NCI-H2227 treated with DMSO at 0.1 percent for 48 hours (cell line): ENCODE results near the gene OLFML2A.
"Not testable (repeated sequence)": the region's sequence is repeated elsewhere in the genome, so short reads cannot be mapped to it uniquely, and the experiment has no call there.

ENCODE experiments used
- DNase-seq: peaks from one replicate; lab custom pipeline; 2025; lab: John Stamatoyannopoulos, UW

Gene OLFML2A

DNA sequence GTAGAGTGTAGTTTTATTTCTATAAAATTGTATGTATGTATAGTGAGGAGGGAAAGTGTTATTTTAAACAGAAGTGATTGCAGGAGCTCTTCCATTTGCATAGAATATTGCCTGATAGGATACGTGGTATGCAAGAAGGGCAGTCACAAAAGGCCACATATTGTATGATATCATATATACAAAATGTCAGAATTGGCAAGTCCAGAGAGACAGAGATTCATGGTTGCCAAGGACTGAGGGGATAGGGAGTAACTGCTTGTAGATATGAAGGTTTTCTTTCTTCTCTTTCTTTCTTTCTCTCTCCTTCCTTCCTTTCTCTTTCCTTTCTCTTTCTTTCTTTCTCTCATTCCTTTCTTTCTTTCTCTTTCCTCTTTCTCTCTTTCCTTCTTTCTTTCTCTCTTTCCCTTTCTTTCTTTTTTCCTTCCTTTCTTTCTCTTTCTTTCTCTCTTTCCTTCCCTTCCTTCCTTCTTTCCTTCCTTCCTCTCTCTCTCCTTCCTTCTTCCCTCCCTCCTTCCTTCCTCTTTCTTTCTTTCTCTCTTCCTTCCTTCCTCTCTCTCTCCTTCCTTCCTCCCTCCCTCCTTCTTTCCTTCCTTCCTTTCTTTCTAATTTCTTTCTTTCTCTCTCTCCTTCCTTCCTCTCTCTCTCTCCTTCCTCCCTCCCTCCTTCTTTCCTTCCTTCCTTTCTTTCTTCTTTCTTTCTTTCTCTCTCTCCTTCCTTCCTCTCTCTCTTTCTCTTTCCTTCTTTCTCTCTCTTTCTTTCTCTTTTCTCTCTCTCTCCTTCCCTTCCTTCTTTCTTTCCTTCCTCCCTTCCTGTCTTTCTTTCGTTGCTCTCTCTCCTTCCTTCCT is 51.8 kb downstream of the OLFML2A start:
- no peak for DNase-seq

DNA sequence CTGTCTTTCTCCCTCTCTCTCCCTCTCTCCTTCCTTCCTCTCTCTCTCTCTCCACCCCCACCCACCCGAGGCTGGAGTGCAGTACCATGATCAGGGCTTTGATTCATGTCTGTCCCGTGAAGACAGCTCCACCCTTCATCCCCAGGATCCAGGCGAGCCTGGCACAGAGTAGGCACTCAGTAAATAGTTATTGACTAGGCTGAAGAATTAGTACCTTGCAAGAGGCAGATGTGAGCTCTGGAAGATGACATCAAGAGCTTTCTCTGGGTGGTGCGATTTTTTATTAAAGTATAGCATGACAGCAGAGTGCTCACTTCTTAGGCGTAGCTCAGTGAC is 52.4 kb downstream of the OLFML2A start:
- DNase-seq, result no peak

DNA sequence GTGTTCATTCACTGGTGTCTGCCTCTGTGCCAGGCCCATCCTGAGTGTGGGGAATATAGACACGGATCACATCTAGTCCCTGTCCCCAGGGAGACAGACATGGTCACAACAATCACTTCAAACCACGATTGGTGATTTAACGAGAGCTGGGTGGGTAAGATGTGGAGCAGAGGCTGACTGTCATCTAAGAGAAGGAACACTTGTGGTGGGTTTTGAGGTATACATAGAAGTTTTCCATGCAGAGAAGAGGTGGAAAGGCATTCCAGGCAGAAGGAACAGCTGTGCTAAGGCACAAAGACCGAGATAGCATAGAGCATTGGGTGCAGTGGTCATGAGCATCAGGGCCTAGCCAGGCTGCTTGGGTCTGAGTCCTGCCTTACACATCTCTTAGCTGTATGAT is 53.7 kb downstream of the OLFML2A start:
- no peak for DNase-seq

GRCh38 chr9:124831642-124832364 is 54.9 kb downstream of the OLFML2A start:
- no peak for DNase-seq

DNA sequence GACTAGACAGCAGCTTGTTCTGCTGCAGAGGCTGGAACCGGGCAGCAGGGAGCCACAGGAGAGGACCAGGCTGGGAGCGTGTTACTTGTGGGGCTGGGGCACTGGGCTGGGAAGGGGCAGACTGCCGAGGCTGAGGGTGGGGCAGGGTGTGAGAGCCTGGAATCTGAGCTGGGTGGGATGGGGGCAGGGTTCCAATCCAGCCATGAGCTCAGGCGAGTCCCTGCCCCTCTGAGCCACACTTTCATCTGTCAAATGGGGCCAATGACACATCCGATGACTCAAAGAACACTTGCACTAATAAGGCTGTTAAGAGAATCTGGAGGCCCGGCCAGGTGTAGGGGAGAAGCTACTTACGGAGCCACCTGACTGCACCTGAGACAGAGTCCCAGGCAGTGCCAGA is 57.7 kb downstream of the OLFML2A start:
- DNase-seq, result no peak

- DNase-seq, result peak; percentile 68
Measured at GRCh38 chr9:124835026-124835557, 58.2 kb downstream of the OLFML2A start.

- DNase-seq, result not testable (repeated sequence)
Measured at GRCh38 chr9:124838132-124838531, 61.2 kb downstream of the OLFML2A start.

GRCh38 chr9:124838567-124839275 is 61.8 kb downstream of the OLFML2A start:
- not testable (repeated sequence) for DNase-seq

DNA sequence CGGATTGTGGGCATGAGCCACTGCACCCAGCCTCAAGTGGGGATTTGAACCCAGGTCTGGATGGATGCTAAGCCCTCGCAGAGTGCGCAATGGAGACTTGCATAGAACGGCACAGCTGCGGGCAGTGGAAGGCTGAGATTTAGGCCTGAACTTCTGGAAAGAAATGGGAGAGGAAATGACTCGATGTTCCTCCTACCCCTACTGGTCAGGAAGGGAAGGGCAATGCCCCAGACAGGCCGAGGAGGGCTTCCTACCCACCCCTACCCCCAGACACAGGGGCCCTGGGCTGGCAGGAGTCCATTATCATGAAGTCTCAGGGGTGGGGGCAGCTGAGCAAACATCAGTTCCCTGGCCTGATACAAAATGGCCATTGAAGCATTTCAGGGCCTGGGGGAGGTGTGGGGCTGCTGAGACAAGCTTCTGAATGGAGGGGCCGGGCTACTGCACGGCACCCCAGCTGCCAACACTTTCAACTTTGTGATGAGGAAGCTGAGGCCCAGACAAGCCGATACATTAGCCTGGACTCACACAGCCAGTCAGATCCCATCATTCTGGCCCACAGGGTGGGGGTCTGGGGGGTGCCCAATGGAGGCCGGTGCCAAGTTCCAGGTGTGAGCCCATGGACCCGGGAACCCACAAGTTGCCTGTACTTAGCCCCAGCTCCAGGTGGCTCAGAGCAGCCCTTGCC is 62.8 kb downstream of the OLFML2A start:
- DNase-seq, result no peak

GRCh38 chr9:124840300-124840833 is 63.4 kb downstream of the OLFML2A start:
- no peak for DNase-seq

- DNase-seq, result no peak
Measured at GRCh38 chr9:124841075-124841821, 64.3 kb downstream of the OLFML2A start.

DNA sequence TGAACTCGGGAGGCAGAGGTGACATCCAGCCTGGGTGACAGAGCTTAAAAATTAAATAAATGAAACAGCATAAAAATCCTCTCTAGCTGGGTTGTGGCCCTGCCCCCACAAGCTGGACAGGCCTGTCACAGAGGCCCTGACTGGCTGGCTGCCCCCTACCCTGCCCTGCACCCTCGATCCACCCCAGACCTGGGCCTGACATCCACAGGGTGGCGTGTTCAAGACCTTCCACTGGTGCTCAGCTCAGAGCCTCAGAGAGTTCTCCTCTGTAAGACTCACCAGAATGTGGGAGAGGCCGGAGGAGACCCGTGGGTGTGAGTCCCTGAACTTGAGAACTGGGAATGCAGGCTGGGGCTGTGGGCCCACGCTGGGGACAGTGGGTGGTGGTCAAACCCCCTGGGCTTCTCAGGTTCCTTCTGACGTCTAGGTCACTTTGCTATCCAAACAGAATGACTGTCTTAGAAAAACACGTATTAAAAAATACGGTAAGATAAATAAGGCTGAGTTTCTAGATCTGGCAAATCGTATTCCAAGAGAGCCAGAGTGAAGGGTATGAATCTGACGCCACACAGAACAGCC is 66.6 kb downstream of the OLFML2A start:
- DNase-seq, result no peak

- no peak for DNase-seq
Measured at GRCh38 chr9:124844291-124844690, 67.4 kb downstream of the OLFML2A start.

DNA sequence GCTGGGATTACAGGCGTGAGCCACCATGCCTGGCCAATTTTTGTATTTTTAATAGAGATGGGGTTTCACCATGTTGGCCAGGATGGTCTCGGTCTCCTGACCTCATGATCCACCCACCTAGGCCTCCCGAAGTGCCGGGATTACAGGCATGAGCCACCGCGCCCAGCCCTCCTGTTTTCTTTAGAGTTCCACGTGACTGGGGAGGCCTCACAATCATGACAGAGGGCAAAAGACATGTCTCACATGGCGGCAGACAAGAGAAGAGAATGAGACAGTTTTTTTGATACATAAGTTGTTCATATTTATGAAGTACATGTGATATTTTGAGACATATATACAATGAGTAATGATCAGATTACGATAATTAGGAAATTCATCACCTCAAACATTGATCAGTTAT is 69.5 kb downstream of the OLFML2A start:
- DNase-seq, result not testable (repeated sequence)

GRCh38 chr9:124846969-124847368 is 70.0 kb downstream of the OLFML2A start:
- DNase-seq, result no peak

- peak; percentile 26 for DNase-seq
Measured at GRCh38 chr9:124849801-124850200, 72.9 kb downstream of the OLFML2A start.

DNA sequence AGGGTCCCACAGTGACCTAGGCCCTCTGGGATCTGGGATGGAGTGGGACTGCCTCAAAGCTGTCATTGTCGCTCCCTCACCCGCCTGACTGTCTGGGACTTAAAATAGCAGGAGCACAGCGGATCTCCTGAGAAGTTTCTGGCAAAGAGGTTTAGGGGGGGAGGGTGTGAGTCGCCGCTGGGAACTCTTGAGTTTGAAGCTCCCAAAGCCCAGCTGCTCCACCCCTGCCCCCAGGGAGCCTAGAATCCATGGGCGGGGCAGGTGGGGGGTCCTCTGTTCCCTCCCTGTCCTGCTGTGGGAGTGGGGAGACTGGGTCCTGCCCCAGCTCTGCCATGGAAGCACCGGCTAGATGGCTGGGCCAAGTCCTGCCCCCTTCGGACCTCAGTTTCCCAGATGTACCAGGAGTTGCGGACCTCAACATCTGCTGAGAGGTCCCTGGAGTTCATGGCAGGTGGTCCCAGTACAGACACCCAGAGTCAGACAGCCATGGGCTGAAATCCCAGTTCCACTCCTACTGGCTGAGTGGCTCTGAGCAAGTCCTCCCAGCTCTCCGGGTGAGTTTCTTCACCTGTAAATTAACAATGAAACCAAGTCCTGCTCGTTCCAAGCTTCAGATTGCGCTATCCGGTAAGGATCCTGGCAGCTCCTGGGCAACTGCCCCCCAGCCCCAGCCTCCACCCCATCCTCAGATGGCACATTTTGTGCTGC is 75.3 kb downstream of the OLFML2A start:
- DNase-seq, result no peak

DNA sequence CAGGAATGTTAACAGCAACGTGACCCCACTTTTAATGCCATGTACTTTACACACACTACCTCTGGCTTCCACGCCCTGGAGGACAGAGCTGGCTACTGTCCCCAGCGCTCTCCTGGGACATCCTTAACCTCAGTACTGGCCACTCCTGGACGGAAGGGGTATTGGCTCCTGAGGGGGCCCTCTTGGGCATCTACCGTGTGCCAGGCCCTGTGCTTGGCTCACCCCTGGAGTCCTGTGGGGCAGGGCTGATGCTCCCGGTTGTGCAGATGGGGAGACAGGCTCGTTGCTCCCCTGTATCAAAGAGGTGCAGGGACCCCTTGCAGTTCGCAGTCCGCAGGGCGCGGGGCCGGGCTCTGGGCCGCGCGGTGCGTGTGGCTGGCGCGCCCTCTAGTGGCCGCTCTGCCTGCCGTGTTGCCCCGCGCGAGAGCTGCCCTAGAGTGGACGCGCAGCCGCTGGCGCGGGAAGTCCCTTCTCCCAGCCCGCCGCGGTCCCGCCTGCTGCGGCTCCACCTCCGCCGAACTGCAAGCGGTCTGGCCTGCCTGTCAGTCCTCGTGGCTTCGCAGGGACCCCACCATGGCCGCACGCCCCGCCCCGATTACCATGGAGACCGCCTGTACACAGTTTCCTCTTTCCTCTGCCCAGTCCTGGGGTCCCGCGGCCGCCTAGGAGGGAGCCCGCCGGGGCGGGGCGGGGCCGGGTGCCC is 76.0 kb downstream of the OLFML2A start, which contains the start of gene WDR38:
WDR38 (plus strand) TSS at position 632 of the 703 bp plus-strand sequence. CDS start 72 bp downstream, outside the sequence.
- peak; percentile 31 for DNase-seq

DNA sequence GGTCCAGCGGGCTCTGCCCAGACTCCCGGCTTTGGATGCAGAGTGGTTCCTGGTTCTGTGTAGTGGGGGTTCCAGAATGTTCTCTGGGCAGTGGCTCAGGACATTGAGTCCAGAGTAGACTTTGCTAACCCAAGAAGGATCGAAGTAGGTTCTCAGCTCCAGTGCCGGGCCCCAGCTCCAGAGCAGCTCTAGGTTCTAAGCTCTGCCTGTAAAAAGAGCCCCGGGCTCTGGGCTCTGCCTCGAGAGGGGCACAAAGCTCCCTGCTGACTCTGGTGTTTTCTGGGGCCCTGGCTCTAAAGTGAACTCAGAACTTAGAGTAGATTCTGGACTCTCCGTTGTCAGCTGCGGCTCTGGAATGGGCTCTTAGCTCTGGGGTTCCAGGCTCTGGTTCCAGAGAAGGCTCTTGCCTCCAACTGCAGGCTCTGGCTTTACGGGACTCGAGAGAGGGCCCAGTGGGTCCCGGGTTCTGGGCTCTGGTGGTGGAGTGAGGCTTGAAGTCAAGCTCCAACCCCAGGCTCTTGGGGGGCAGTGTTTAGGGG is 76.7 kb downstream of the OLFML2A start:
- DNase-seq, result no peak
